Renal cortical epithelial cell (primary cell): Measurements from ENCODE around the gene RETREG3. TPM values are rescaled to one million over a fixed set of nuclear protein-coding genes. Genes with fewer than 3 reads are reported as not detected.
"Not testable (repeated sequence)": the region's sequence is repeated elsewhere in the genome, so short reads cannot be mapped to it uniquely, and the experiment has no call there.

ENCODE experiments used
- DNase-seq: peaks from one replicate; pipeline ENCODE4 v3.0.0-alpha.2; 2011; ENCODE audit warnings: low read depth
- total RNA-seq: library from RNA; depleted of rRNA; stranded (reverse); fragments of >200 nt; gene quantifications from 2 replicates; pipeline ENCODE4 v1.2.3, GENCODE V29; 2014

The RETREG3 gene
- total RNA-seq, 1 donor from 2014 or later, result 64.3 TPM

DNA sequence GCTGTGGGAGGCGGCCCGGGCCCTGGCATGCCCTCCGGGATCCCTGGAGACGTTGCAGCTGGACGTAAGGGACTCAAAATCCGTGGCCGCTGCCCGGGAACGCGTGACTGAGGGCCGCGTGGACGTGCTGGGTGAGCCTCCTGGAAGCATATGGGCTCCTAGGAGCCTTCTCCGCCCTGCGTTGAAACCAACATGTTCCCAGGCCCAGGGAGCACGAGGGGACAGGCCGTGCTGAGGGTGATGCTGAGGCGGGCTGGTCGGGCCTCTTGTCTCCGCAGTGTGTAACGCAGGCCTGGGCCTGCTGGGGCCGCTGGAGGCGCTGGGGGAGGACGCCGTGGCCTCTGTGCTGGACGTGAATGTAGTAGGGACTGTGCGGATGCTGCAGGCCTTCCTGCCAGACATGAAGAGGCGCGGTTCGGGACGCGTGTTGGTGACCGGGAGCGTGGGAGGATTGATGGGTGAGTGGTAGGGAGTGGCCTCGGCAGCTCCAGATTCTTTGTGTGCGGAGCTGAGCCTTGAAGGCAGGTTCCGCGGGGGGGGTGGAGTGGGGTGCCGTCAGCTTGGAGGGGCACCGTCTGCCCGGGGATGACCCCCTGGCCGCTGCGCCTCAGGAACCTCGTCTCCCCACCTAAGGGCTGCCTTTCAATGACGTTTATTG is 55.9 kb downstream of the RETREG3 start:
- no peak for DNase-seq

DNA sequence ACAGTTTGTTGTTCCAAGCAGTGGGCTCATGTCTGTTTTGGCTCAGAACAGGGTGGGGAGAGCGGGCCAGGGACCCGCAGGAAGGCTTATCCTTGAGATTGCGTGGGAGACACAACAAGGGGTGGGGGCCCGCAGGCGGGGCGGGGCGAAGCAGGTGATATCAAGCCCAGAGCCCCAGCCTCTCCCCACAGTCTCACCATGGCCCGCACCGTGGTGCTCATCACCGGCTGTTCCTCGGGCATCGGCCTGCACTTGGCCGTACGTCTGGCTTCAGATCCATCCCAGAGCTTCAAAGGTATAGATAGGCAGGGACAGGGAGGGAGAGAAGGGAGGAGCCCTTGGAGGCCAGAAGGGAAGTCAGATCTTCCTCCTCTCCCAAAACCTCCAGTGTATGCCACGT is 56.4 kb downstream of the RETREG3 start, which contains the start of gene HSD17B1:
TSS of gene HSD17B1 (plus strand) at position 188 of the 400 bp plus-strand sequence. CDS start at position 199, 11 bp downstream.
- DNase-seq, result not testable (repeated sequence)

DNA sequence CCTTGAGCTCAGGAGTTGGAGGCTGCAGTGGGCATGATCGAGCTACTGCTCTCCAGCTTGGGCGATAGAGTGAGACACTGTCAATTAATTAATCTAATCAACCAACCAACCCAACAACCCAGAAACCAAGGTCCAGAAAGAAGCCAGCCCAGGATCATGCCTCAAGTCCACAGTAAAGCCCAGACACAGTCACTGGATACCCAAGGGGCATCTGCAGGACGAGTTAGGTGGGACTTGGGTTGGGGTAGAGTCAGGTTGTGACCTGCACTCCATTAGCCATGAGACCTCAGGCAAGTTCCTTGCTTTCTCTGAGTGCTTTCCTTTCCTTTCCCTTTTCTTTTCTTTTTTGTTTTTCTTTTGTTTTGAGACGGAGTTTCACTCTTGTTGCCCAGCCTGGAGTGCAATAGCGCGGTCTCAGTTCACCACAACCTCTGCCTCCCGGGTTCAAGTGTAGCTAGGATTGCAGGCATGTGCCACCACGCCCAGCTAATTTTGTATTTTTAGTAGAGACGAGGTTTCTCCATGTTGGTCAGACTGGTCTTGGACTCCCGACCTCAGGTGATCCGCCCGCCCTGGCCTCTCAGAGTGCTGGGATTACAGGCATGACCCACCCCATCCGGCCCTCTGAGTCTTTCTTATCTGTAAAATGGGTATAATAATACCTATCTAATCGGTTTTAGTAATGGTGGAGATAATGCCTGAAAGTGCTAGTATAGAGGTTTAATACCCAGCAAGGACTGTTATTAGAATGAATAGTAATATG is 60.0 kb downstream of the RETREG3 start:
- no peak for DNase-seq

- DNase-seq, result peak; percentile 56
Measured at GRCh38 chr17:42548070-42548837, 60.9 kb downstream of the RETREG3 start.

GRCh38 chr17:42547698-42548069 is 61.5 kb downstream of the RETREG3 start:
- no peak for DNase-seq

DNA sequence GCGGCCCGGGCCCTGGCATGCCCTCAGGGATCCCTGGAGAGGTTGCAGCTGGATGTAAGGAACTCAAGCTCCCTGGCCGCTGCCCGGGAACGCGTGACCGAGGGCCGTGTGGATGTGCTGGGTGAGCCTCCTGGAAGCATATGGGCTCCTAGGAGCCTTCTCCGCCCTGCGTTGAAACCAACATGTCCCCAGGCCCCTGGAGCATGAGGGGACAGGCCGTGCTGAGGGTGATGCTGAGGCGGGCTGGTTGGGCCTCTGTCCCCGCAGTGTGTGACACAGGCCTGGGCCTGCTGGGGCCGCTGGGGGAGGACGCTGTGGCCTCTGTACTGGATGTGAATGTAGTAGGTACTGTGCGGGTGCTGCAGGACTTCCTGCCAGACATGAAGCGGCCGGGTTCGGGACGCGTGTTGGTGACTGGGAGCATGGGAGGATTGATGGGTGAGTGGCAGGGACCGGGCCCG is 62.1 kb downstream of the RETREG3 start:
- DNase-seq, result no peak

GRCh38 chr17:42545755-42546505 is 63.2 kb downstream of the RETREG3 start:
- DNase-seq, result not testable (repeated sequence)

DNA sequence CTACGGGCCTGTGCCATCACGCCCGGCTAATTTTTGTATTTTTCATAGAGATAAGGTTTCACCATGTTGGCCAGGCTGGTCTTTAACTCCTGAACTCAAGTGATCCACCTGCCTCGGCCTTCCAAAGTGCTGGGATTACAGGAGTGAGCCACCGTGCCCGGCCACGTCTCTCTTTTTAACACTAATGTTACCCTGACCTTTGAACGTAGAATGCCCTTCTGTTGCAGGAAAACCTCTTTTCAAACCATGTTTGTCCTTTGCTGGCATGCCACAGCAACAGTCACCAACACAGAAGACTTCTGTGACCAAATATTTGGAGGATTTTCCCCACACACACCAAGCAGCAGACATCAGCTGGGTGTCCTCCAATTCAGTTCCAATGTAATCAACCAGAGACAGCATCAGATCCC is 64.3 kb downstream of the RETREG3 start:
- no peak for DNase-seq

DNA sequence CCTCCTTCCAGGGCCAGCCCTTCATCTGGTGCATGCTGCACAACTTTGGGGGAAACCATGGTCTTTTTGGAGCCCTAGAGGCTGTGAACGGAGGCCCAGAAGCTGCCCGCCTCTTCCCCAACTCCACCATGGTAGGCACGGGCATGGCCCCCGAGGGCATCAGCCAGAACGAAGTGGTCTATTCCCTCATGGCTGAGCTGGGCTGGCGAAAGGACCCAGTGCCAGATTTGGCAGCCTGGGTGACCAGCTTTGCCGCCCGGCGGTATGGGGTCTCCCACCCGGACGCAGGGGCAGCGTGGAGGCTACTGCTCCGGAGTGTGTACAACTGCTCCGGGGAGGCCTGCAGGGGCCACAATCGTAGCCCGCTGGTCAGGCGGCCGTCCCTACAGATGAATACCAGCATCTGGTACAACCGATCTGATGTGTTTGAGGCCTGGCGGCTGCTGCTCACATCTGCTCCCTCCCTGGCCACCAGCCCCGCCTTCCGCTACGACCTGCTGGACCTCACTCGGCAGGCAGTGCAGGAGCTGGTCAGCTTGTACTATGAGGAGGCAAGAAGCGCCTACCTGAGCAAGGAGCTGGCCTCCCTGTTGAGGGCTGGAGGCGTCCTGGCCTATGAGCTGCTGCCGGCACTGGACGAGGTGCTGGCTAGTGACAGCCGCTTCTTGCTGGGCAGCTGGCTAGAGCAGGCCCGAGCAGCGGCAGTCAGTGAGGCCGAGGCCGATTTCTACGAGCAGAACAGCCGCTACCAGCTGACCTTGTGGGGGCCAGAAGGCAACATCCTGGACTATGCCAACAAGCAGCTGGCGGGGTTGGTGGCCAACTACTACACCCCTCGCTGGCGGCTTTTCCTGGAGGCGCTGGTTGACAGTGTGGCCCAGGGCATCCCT is 65.7 kb downstream of the RETREG3 start:
- DNase-seq, result no peak

DNA sequence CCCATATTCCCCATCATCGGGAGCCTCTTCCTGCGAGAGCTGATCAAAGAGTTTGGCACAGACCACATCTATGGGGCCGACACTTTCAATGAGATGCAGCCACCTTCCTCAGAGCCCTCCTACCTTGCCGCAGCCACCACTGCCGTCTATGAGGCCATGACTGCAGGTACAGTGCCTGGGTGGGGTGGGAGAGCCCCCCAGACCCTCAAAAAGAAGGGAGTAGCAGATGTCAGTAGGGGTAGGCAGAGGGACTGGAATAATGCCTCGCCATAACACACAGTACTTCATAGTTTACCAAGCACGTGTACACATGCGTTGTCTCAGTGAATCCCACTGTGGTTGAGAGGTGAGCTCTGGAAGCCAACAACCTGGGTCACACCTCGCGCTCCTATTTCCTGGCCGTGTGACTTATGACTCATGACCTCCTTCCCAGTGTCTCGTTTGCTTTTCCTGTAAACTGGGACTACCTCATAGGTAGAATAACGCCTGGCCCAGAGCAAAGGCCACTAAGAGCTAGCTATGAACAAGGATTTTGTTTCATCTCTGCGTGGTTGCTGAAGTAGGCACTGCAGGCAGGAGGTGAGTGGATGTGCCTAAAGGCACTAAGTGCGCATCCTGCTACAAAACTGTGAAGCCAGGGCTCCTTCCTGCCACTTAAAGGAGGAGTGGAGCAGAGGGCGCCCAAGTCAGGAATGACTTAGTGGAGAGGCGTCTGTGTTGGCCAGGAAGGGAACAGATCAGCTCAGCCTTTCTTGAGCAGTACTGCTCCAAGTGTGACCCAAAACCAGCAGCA is 67.9 kb downstream of the RETREG3 start:
- DNase-seq, result peak; percentile 55

GRCh38 chr17:42540558-42540957 is 68.6 kb downstream of the RETREG3 start:
- not testable (repeated sequence) for DNase-seq

- DNase-seq, result no peak
Measured at GRCh38 chr17:42538482-42538881, 70.7 kb downstream of the RETREG3 start.

- no peak for DNase-seq
Measured at GRCh38 chr17:42537826-42538451, 71.2 kb downstream of the RETREG3 start.

DNA sequence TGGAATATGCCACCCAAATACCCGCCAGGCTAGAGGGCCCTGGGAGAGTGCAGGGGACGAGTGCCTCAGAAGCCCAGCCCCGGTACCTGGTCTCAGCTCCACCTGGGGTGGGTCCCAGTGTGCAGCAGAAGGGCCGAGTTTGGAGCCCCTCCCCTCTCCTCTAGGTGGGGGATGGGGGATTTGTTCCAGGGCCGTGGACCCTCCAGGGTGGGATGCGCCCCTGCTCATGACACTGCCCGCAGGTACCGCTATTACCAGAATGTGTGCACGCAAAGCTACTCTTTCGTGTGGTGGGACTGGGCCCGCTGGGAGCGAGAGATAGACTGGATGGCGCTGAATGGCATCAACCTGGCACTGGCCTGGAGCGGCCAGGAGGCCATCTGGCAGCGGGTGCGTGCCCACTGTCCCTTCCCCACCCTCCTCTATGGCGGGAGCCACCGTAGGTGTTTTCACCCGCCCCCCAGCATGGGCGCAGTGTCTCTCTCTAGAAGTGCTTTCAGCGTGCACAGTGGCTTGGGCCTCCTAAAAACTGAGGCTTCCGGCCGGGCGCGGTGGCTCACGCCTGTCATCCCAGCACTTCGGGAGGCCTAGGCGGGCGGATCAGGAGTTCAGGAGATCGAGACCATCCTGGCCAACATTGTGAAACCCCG is 71.9 kb downstream of the RETREG3 start:
- DNase-seq, result no peak

DNA sequence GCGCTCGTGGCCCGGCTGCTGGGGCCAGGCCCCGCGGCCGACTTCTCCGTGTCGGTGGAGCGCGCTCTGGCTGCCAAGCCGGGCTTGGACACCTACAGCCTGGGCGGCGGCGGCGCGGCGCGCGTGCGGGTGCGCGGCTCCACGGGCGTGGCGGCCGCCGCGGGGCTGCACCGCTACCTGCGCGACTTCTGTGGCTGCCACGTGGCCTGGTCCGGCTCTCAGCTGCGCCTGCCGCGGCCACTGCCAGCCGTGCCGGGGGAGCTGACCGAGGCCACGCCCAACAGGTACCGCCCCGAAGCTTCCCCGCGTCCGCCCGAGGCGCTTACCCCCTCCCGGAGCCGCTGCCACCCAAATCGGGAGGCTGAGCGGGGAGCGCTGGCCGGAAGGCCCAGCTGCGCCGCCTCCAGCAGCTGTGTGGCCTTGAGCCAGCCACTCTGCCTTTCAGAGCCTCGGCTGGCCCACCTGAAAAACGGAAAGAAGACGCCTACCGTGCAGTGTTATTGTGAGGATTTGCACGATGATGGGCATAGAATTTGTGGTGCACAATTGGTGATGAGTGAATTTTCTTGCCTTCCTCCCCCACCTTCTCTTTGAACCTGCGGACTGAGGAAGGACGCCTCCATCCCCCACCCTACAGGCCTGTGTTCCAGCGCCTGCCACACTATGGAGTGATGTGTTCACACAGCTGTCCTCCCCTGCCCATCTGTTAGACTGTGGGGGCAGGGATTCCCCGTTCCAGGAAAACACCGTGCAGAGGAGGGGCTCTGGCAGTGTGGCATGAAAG is 72.6 kb downstream of the RETREG3 start:
- no peak for DNase-seq

- DNase-seq, result peak; percentile 56
Measured at GRCh38 chr17:42536048-42536371, 73.2 kb downstream of the RETREG3 start, which contains the start of gene NAGLU. Gene NAGLU (plus strand): TSS chr17:42536241. CDS start chr17:42536273, 32 bp downstream.

DNA sequence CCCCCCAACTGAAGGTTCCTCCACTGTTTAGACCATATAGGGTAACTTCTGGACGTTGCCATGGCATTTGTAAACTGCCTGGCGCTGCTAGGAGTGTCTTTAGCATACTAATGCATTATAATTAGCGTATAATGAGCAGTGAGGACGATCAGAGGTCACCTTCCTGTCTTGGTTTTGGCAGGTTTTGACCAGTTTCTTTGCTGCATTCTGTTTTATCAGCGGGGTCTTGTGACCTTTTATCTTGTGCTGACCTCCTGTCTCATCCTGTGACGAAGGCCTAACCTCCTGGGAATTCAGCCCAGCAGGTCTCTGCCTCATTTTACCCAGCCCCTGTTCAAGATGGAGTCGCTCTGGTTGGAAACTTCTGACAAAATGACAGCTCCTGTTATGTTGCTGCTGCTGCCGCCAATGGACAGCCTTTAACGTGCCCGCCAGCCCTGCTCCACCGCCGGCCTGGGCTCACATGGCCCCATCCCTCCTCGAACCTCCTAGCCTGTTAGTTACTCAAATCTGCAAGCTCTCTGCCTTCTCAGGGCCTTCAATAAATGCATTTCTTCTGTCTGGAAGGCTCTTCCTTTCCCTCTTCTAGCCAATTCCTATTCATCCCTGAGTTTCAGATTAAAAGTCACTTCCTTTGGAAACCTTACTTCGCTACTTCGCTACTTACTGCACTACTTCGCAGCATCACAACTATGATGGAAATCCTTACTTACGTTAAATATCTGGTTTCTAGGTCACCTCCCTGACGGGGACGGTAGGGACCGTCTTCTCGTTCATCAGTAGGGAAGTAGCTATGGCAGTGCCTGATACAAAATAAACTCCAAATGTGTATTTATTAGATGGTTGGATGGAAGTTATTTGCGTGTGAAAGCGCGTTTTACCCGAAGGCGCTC is 73.8 kb downstream of the RETREG3 start:
- DNase-seq, result no peak
